ACC112 (cell line): ENCODE measurements around the gene ITFG1.
A peak's percentile ranks its signal among the peaks of the same experiment; 100 is the strongest.

Source experiments
- H2AFZ ChIP-seq: fragments of 200-600 bp; sonication (generic); one replicate; pipeline ENCODE4 v1.6.0; 2017; ENCODE audit warnings: antibody characterized with exemption, low read length; ENCODE audit not compliant: unreplicated experiment
- H3K27ac ChIP-seq: fragments of 200-600 bp; sonication (generic); 2 replicates; pipeline ENCODE4 v1.5.1; 2014; ENCODE audit warnings: low read depth, mild to moderate bottlenecking, antibody characterized with exemption, low read length, moderate library complexity
- H3K27me3 ChIP-seq: fragments of 200-600 bp; sonication (generic); 2 replicates; pipeline ENCODE4 v1.6.1; 2014; ENCODE audit warnings: mild to moderate bottlenecking, antibody characterized with exemption, low read length, moderate library complexity, mixed read lengths; ENCODE audit not compliant: insufficient read depth
- H3K36me3 ChIP-seq: fragments of 200-600 bp; sonication (generic); 2 replicates; pipeline ENCODE4 v1.6.1; 2016; ENCODE audit warnings: mild to moderate bottlenecking, antibody characterized with exemption, low read length, moderate library complexity, mixed read lengths; ENCODE audit not compliant: insufficient read depth
- H3K4me1 ChIP-seq: fragments of 200-600 bp; sonication (generic); one replicate; pipeline ENCODE4 v1.6.1; 2016; ENCODE audit warnings: low read length, mixed read lengths; ENCODE audit not compliant: insufficient read depth, unreplicated experiment, control insufficient read depth
- H3K4me3 ChIP-seq: fragments of 200-600 bp; sonication (generic); 2 replicates; pipeline ENCODE4 v1.5.1; 2014; ENCODE audit warnings: mild to moderate bottlenecking, low read depth, low read length
- H3K79me2 ChIP-seq: fragments of 200-600 bp; sonication (generic); one replicate; pipeline ENCODE4 v1.6.0; 2016; ENCODE audit warnings: low read length; ENCODE audit not compliant: control insufficient read depth, unreplicated experiment, insufficient read depth

ITFG1 gene

GRCh38 chr16:47136099-47136842, 324.6 kb downstream of the ITFG1 start:
- H3K27me3 ChIP-seq: no peaks in the 10 kb centered on the region
- H3K36me3 ChIP-seq: no peaks in the 10 kb centered on the region
- peak overlapping the region; percentile 39; the same call in 1 of the 2 replicates for H3K27ac ChIP-seq
- no peak overlapping the region for H2AFZ ChIP-seq
- H3K4me3 ChIP-seq: no peak overlapping the region
- peaks cover 43% of the 10 kb centered on the region for H3K4me1 ChIP-seq
- peaks cover 83% of the 10 kb centered on the region for H3K79me2 ChIP-seq

DNA sequence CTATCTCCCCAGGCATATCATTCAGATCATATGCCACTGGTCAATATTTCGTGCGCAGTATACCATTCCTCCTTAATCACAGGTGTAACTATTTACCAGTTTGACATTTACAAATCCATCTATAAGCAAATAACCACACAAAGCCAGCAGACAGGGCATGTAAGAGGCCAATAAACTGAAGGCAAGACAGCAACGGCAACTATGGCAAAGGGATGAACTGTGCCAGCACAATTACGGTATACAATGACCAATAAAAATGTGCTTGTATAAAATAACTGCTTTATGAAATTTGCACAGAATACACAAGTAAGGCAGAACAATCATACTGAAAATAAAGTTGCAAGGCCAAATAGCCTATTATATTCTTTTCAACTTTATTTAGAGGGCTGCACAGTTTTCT, 326.3 kb downstream of the ITFG1 start:
- Histone ChIP-seq H2AFZ (no peak overlapping the region), H3K27ac (no peak overlapping the region), H3K79me2 (peaks cover 75% of the 10 kb centered on the region), H3K4me3 (no peak overlapping the region), H3K27me3 (no peaks in the 10 kb centered on the region), H3K36me3 (no peaks in the 10 kb centered on the region), H3K4me1 (peaks cover 27% of the 10 kb centered on the region)

DNA sequence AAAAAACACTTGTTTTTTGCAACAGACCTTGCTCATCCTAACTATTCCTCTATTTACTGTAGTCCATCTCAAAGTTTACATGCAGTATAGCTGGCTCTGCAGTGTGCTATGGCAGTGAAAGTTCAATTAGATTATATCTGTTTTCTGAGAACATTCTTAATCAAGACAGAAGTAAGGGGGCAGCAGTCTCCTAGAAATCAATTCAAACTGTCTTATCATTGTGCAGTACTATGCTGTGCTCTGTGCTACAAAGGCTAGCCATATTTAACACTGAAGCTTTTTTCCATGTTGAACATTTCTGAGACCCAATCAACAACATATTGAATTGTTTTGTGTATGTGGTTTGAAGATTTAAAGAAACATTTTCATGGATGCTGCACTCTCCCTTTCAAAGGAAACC, 328.6 kb downstream of the ITFG1 start:
- H2AFZ ChIP-seq: no peak overlapping the region
- H3K4me1 ChIP-seq: peaks cover 16% of the 10 kb centered on the region
- no peak overlapping the region for H3K27ac ChIP-seq
- H3K27me3 ChIP-seq: no peaks in the 10 kb centered on the region
- peaks cover 67% of the 10 kb centered on the region for H3K79me2 ChIP-seq
- H3K4me3 ChIP-seq: no peak overlapping the region
- peaks cover 7% of the 10 kb centered on the region; the same call in 1 of the 2 replicates for H3K36me3 ChIP-seq

- Histone ChIP-seq H3K36me3 (peaks cover 7% of the 10 kb centered on the region; the same call in 1 of the 2 replicates), H3K27me3 (no peaks in the 10 kb centered on the region), H3K4me3 (no peak overlapping the region), H3K79me2 (peaks cover 53% of the 10 kb centered on the region), H3K27ac (no peak overlapping the region), H3K4me1 (no peaks in the 10 kb centered on the region), H2AFZ (no peak overlapping the region)
Measured at GRCh38 chr16:47129755-47130435, 331.0 kb downstream of the ITFG1 start.

DNA sequence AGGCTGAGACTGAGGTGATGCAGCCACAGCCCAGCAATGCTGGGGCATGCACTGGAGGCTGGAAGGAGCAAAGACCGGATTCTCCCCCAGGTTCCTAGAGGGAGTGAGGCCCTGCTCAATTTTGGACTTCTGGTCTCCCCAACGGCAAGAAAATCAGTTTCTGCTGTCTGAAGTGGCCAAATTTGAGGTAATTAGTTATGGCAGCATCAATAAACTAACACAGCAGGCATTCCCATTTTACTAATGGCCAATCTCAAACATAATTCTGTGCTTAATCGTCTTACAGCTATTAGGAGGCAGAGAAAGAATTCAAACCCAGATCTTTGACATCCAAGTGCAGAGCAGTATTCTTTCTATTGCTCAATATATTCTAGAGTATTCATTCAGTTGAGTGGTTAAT, 333.3 kb downstream of the ITFG1 start:
- H3K27me3 ChIP-seq: no peaks in the 10 kb centered on the region
- H2AFZ ChIP-seq: no peak overlapping the region
- H3K4me1 ChIP-seq: no peaks in the 10 kb centered on the region
- H3K27ac ChIP-seq: no peak overlapping the region
- no peak overlapping the region for H3K4me3 ChIP-seq
- peaks cover 32% of the 10 kb centered on the region for H3K79me2 ChIP-seq
- H3K36me3 ChIP-seq: peaks cover 7% of the 10 kb centered on the region; the same call in 1 of the 2 replicates

GRCh38 chr16:47125757-47126156, 335.1 kb downstream of the ITFG1 start:
- H3K27ac ChIP-seq: no peak overlapping the region
- peaks cover 21% of the 10 kb centered on the region for H3K79me2 ChIP-seq
- H3K4me1 ChIP-seq: no peaks in the 10 kb centered on the region
- H3K27me3 ChIP-seq: no peaks in the 10 kb centered on the region
- H3K36me3 ChIP-seq: peaks cover 7% of the 10 kb centered on the region; the same call in 1 of the 2 replicates
- no peak overlapping the region for H2AFZ ChIP-seq
- H3K4me3 ChIP-seq: no peak overlapping the region

DNA sequence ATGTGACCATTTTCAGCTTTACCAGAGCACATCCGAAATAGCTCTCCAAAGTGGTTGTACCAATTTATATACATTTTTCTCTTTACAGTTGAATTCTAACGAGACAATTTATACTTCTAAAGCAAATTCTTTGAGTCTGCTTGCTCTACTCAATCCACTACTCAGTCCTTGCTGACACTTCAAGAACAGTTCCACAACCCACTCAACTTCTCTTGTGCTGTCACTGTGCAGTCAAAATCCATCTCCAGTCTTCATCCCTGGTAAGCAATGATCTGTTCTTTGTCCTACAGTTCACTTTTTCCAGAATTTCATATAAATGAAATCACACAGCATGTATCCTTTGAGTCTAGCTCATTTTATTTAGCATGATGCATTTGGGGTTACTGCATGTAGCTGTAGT, 347.7 kb downstream of the ITFG1 start:
- Histone ChIP-seq H2AFZ (no peak overlapping the region), H3K4me1 (no peaks in the 10 kb centered on the region), H3K27me3 (no peaks in the 10 kb centered on the region), H3K4me3 (no peak overlapping the region), H3K27ac (no peak overlapping the region), H3K36me3 (peaks cover 21% of the 10 kb centered on the region), H3K79me2 (no peaks in the 10 kb centered on the region)

GRCh38 chr16:47110939-47111338, 349.9 kb downstream of the ITFG1 start:
- no peak overlapping the region for H3K4me3 ChIP-seq
- no peaks in the 10 kb centered on the region for H3K79me2 ChIP-seq
- no peaks in the 10 kb centered on the region for H3K27me3 ChIP-seq
- H3K27ac ChIP-seq: no peak overlapping the region
- H3K4me1 ChIP-seq: no peaks in the 10 kb centered on the region
- peaks cover 18% of the 10 kb centered on the region for H3K36me3 ChIP-seq
- no peak overlapping the region for H2AFZ ChIP-seq

DNA sequence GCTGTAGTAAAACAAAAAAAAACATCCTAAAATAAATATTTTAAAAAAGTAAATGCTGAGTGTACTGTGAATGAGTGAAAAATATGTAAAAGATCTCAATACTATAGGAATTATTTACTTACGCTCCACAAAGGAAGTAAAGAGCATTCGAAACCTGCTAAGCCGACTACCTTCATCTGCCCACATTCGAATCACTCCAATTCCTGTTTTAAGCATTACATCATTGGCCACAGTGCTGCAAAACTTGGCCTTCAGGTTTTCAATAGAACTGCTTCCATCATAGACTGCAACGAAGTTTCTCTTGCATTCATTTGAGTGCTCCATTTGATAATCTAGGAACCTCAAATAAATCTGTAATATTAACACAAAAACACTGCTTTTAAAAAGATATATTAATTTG, 351.5 kb downstream of the ITFG1 start:
- Histone ChIP-seq H3K27me3 (no peaks in the 10 kb centered on the region), H3K4me1 (no peaks in the 10 kb centered on the region), H3K27ac (no peak overlapping the region), H3K36me3 (peaks cover 23% of the 10 kb centered on the region), H3K4me3 (no peak overlapping the region), H3K79me2 (no peaks in the 10 kb centered on the region), H2AFZ (no peak overlapping the region)
